Mesendoderm (in vitro differentiated cells): Measurements from ENCODE around the gene ATP8A1.
A peak's percentile ranks its signal among the peaks of the same experiment; 100 is the strongest.

Experiments
- DNase-seq: peaks from one replicate; pipeline ENCODE4 v3.0.0; 2013
- H2AK5ac ChIP-seq: 2 replicates; pipeline ENCODE4 v1.6.1; 2013; ENCODE audit warnings: low read length, inconsistent platforms
- H2BK120ac ChIP-seq: 2 replicates; pipeline ENCODE4 v1.6.1; 2013; ENCODE audit warnings: low read depth, mild to moderate bottlenecking, low read length, moderate library complexity, mixed read lengths
- H2BK15ac ChIP-seq: replicated peaks from 2 replicates; pipeline ENCODE4 v1.6.1; 2013; ENCODE audit warnings: low read depth, mild to moderate bottlenecking, moderate library complexity
- H2BK5ac ChIP-seq: 2 replicates; pipeline ENCODE4 v1.6.1; 2013; ENCODE audit warnings: low read length, inconsistent platforms
- H3K18ac ChIP-seq: 2 replicates; pipeline ENCODE4 v1.6.1; 2013; ENCODE audit warnings: mild to moderate bottlenecking, low read length, mixed read lengths
- H3K23ac ChIP-seq: one replicate; pipeline ENCODE4 v1.6.1; 2013; ENCODE audit warnings: low read length
- H3K27ac ChIP-seq: 2 replicates; pipeline ENCODE4 v1.5.1; 2013; ENCODE audit warnings: low read depth, mild to moderate bottlenecking, inconsistent platforms, low read length, moderate library complexity
- H3K27me3 ChIP-seq: 2 replicates; pipeline ENCODE4 v1.6.1; 2013; ENCODE audit warnings: low read length, control low read depth, mild to moderate bottlenecking, inconsistent platforms; ENCODE audit not compliant: insufficient read depth, poor library complexity
- H3K36me3 ChIP-seq: 2 replicates; pipeline ENCODE4 v1.6.1; 2013; ENCODE audit warnings: low read length, inconsistent platforms; ENCODE audit not compliant: control insufficient read depth, insufficient read depth
- H3K4ac ChIP-seq: one replicate; pipeline ENCODE4 v1.6.1; 2013; ENCODE audit warnings: low read depth, mild to moderate bottlenecking, low read length, moderate library complexity
- H3K4me1 ChIP-seq: 2 replicates; pipeline ENCODE4 v1.6.1; 2013; ENCODE audit warnings: low read depth, low read length, inconsistent platforms; ENCODE audit not compliant: control insufficient read depth
- H3K4me2 ChIP-seq: 2 replicates; pipeline ENCODE4 v1.6.1; 2013; ENCODE audit warnings: low read length
- H3K4me3 ChIP-seq: 2 replicates; pipeline ENCODE4 v1.5.1; 2013; ENCODE audit warnings: mild to moderate bottlenecking, low read length
- H3K56ac ChIP-seq: one replicate; pipeline ENCODE4 v1.6.1; 2013; ENCODE audit warnings: low read length
- H3K79me1 ChIP-seq: 2 replicates; pipeline ENCODE4 v1.6.1; 2013; ENCODE audit warnings: low read length, inconsistent platforms
- H3K79me2 ChIP-seq: 2 replicates; pipeline ENCODE4 v1.6.1; 2013; ENCODE audit warnings: mild to moderate bottlenecking, low read length; ENCODE audit not compliant: control insufficient read depth, insufficient read depth
- H3K9ac ChIP-seq: 2 replicates; pipeline ENCODE4 v1.6.1; 2013; ENCODE audit warnings: low read length, inconsistent platforms
- H4K5ac ChIP-seq: one replicate; pipeline ENCODE4 v1.6.1; 2013; ENCODE audit warnings: low read length
- H4K8ac ChIP-seq: one replicate; pipeline ENCODE4 v1.6.1; 2013; ENCODE audit warnings: low read depth, mild to moderate bottlenecking, control low read depth, low read length, moderate library complexity
- WGBS: extraction: QIAGEN DNeasy Blood & Tissue Kit; methylation state at CpG from one replicate; pipeline ENCODE4 v1.1.7; 2013; ENCODE audit warnings: low lambda C conversion rate, missing lambda C conversion rate; ENCODE audit not compliant: insufficient coverage; ENCODE audit errors: extremely low coverage; 5-methylcytosine and 5-hydroxymethylcytosine counted together

The ATP8A1 gene

GRCh38 chr4:42574870-42575430 lies 82.0 kb downstream of the ATP8A1 start:
- no peak overlapping the region for H2BK120ac ChIP-seq
- no peak overlapping the region for H3K23ac ChIP-seq
- no peaks in the 10 kb centered on the region for H3K36me3 ChIP-seq
- H3K79me1 ChIP-seq, result no peaks in the 10 kb centered on the region
- no peak overlapping the region for H3K4me3 ChIP-seq
- H2AK5ac ChIP-seq, result no peak overlapping the region
- no peak overlapping the region for H3K4me2 ChIP-seq
- H3K4ac ChIP-seq, result no peak overlapping the region
- H4K5ac ChIP-seq, result no peak overlapping the region
- no peak overlapping the region for H3K18ac ChIP-seq
- H3K27me3 ChIP-seq, result no peaks in the 10 kb centered on the region
- H3K56ac ChIP-seq, result no peak overlapping the region
- H3K4me1 ChIP-seq, result no peaks in the 10 kb centered on the region
- DNase-seq, result no peak
- no peak overlapping the region for H3K27ac ChIP-seq
- no peak overlapping the region for H2BK15ac ChIP-seq
- no peak overlapping the region for H2BK5ac ChIP-seq
- no peak overlapping the region for H4K8ac ChIP-seq
- H3K9ac ChIP-seq, result no peak overlapping the region
- H3K79me2 ChIP-seq, result no peaks in the 10 kb centered on the region
- WGBS, result no CpG with 5 or more reads among the region's 4 CpGs

- WGBS, result no CpG with 5 or more reads among the region's 4 CpGs
- H2BK15ac ChIP-seq, result no peak overlapping the region
Measured at GRCh38 chr4:42573249-42573648, 83.7 kb downstream of the ATP8A1 start.

GRCh38 chr4:42570221-42570620 lies 86.7 kb downstream of the ATP8A1 start:
- Histone ChIP-seq H3K4me1 (no peaks in the 10 kb centered on the region), H3K79me2 (no peaks in the 10 kb centered on the region), H4K8ac (no peak overlapping the region), H3K56ac (no peak overlapping the region), H2BK15ac (no peak overlapping the region), H3K4ac (no peak overlapping the region), H3K4me2 (no peak overlapping the region), H3K36me3 (no peaks in the 10 kb centered on the region), H3K79me1 (no peaks in the 10 kb centered on the region), H2BK120ac (no peak overlapping the region), H3K9ac (no peak overlapping the region), H3K27me3 (no peaks in the 10 kb centered on the region), H3K23ac (no peak overlapping the region), H2BK5ac (no peak overlapping the region), H3K18ac (no peak overlapping the region), H4K5ac (no peak overlapping the region), H3K27ac (no peak overlapping the region), H2AK5ac (no peak overlapping the region), H3K4me3 (no peak overlapping the region)
- WGBS, result no CpG with 5 or more reads among the region's 1 CpG
- DNase-seq, result peak; percentile 7

More at GRCh38 chr4:42573249-42573648, 83.7 kb downstream of the ATP8A1 start:
- no peak overlapping the region for H3K4me3 ChIP-seq
- H2BK120ac ChIP-seq, result no peak overlapping the region
- H3K36me3 ChIP-seq, result no peaks in the 10 kb centered on the region
- H3K9ac ChIP-seq, result no peak overlapping the region
- no peaks in the 10 kb centered on the region for H3K79me1 ChIP-seq
- no peaks in the 10 kb centered on the region for H3K4me1 ChIP-seq
- H4K5ac ChIP-seq, result no peak overlapping the region
- no peak overlapping the region for H3K4me2 ChIP-seq
- H2BK5ac ChIP-seq, result no peak overlapping the region
- no peak overlapping the region for H3K18ac ChIP-seq
- no peak for DNase-seq
- no peak overlapping the region for H3K4ac ChIP-seq
- H3K79me2 ChIP-seq, result no peaks in the 10 kb centered on the region
- H3K56ac ChIP-seq, result no peak overlapping the region
- no peaks in the 10 kb centered on the region for H3K27me3 ChIP-seq
- no peak overlapping the region for H4K8ac ChIP-seq
- H3K23ac ChIP-seq, result no peak overlapping the region
- H3K27ac ChIP-seq, result no peak overlapping the region
- no peak overlapping the region for H2AK5ac ChIP-seq

- Histone ChIP-seq H3K18ac (no peak overlapping the region), H3K4me2 (no peak overlapping the region), H2AK5ac (no peak overlapping the region), H3K27me3 (no peaks in the 10 kb centered on the region), H3K79me2 (no peaks in the 10 kb centered on the region), H3K4me3 (no peak overlapping the region), H2BK5ac (no peak overlapping the region), H3K9ac (no peak overlapping the region), H2BK120ac (no peak overlapping the region), H3K4ac (no peak overlapping the region), H3K79me1 (no peaks in the 10 kb centered on the region), H3K56ac (no peak overlapping the region), H4K8ac (no peak overlapping the region), H3K23ac (no peak overlapping the region), H3K27ac (no peak overlapping the region), H2BK15ac (no peak overlapping the region), H3K4me1 (no peaks in the 10 kb centered on the region), H4K5ac (no peak overlapping the region), H3K36me3 (no peaks in the 10 kb centered on the region)
- DNase-seq, result peak; percentile 78
- no CpG with 5 or more reads among the region's 4 CpGs for WGBS
Measured at GRCh38 chr4:42568610-42569207, 88.2 kb downstream of the ATP8A1 start.

GRCh38 chr4:42566835-42567234 lies 90.1 kb downstream of the ATP8A1 start:
- no peak overlapping the region for H3K4ac ChIP-seq
- no peak overlapping the region for H3K23ac ChIP-seq
- H3K4me2 ChIP-seq, result no peak overlapping the region
- H3K36me3 ChIP-seq, result no peaks in the 10 kb centered on the region
- H3K18ac ChIP-seq, result no peak overlapping the region
- H4K5ac ChIP-seq, result no peak overlapping the region
- no peaks in the 10 kb centered on the region for H3K27me3 ChIP-seq
- no peak overlapping the region for H3K9ac ChIP-seq
- no CpG with 5 or more reads among the region's 1 CpG for WGBS
- no peak overlapping the region for H2BK15ac ChIP-seq
- no peak overlapping the region for H3K56ac ChIP-seq
- no peak overlapping the region for H2AK5ac ChIP-seq
- no peaks in the 10 kb centered on the region for H3K79me1 ChIP-seq
- DNase-seq, result no peak
- no peak overlapping the region for H3K27ac ChIP-seq
- no peaks in the 10 kb centered on the region for H3K4me1 ChIP-seq
- H4K8ac ChIP-seq, result no peak overlapping the region
- no peak overlapping the region for H3K4me3 ChIP-seq
- no peak overlapping the region for H2BK5ac ChIP-seq
- no peaks in the 10 kb centered on the region for H3K79me2 ChIP-seq
- H2BK120ac ChIP-seq, result no peak overlapping the region

GRCh38 chr4:42562016-42562415 lies 94.9 kb downstream of the ATP8A1 start:
- no peak overlapping the region for H3K23ac ChIP-seq
- H3K79me1 ChIP-seq, result no peaks in the 10 kb centered on the region
- no peak overlapping the region for H4K8ac ChIP-seq
- H2BK120ac ChIP-seq, result no peak overlapping the region
- H3K27me3 ChIP-seq, result no peaks in the 10 kb centered on the region
- no peak overlapping the region for H3K4ac ChIP-seq
- no peak overlapping the region for H3K27ac ChIP-seq
- no peak overlapping the region for H3K4me3 ChIP-seq
- no CpG with 5 or more reads among the region's 5 CpGs for WGBS
- no peak overlapping the region for H3K18ac ChIP-seq
- no peak overlapping the region for H2AK5ac ChIP-seq
- H2BK15ac ChIP-seq, result no peak overlapping the region
- H3K36me3 ChIP-seq, result no peaks in the 10 kb centered on the region
- no peak overlapping the region for H3K9ac ChIP-seq
- H3K4me1 ChIP-seq, result no peaks in the 10 kb centered on the region
- no peak overlapping the region for H2BK5ac ChIP-seq
- no peak overlapping the region for H3K56ac ChIP-seq
- H3K4me2 ChIP-seq, result no peak overlapping the region
- H3K79me2 ChIP-seq, result no peaks in the 10 kb centered on the region
- H4K5ac ChIP-seq, result no peak overlapping the region
- no peak for DNase-seq
